ENCODE results near the gene IRS2.

DNA sequence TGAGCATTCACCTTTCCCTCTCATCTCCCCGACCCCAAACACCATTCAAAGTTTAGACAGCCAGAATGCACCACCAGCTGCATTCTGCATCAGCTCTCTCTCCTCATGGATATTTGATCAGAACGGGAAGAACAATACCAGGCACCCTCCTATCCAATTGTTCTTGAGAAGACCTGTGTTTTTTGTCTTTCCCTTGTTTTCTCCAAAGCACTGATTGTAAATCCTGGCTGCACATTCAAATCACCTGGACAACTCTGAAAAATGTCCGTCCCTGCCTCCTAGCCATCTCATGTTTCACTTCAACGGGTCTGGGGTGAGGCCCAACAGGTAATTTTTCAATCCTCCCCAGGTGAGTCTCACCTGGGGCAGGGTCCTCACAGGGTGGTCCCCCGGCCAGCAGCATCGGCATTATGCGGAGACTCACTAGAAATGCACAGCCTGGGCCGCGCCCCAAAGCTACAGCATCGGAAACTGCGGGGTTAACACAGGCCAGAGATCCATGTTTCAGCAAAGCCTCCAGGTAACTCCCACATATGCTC is 5.5 kb downstream of the IRS2 start:
- TF ChIP-seq, protein P1, sequence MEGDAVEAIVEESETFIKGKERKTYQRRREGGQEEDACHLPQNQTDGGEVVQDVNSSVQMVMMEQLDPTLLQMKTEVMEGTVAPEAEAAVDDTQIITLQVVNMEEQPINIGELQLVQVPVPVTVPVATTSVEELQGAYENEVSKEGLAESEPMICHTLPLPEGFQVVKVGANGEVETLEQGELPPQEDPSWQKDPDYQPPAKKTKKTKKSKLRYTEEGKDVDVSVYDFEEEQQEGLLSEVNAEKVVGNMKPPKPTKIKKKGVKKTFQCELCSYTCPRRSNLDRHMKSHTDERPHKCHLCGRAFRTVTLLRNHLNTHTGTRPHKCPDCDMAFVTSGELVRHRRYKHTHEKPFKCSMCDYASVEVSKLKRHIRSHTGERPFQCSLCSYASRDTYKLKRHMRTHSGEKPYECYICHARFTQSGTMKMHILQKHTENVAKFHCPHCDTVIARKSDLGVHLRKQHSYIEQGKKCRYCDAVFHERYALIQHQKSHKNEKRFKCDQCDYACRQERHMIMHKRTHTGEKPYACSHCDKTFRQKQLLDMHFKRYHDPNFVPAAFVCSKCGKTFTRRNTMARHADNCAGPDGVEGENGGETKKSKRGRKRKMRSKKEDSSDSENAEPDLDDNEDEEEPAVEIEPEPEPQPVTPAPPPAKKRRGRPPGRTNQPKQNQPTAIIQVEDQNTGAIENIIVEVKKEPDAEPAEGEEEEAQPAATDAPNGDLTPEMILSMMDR (IDR thresholded peaks at IDR 0.05; ENCODE audit: insufficient read depth, low read length, poor library complexity, severe bottlenecking), result no peak
- no peak for TF ChIP-seq EZH2phosphoT487 (conservative IDR thresholded peaks at IDR 0.05; ENCODE audit: low read length)
